Motor neuron (in vitro differentiated cells): ENCODE data around the gene NCAPD3. TPM values are rescaled to one million over a fixed set of nuclear protein-coding genes. Genes with fewer than 3 reads are reported as not detected.
A peak's percentile ranks its signal among the peaks of the same experiment; 100 is the strongest.

ENCODE experiments used
- ATAC-seq, 8 experiments: fragments of 200-7000 bp; cut with Tn5 transposase; replicated peaks in 6 of 8; 2 replicates each; pipeline ENCODE4 v1.8.0; 2021; ENCODE audit warnings: mild to moderate bottlenecking in 8 of 8, moderate library complexity in 8 of 8
- H3K27ac ChIP-seq, 2 donors: fragments of 250-450 bp; sonication (Bioruptor Pico); 2 replicates each; pipeline ENCODE4 v1.9.0; 2021; ENCODE audit warnings: antibody characterized with exemption in 2 of 2, mild to moderate bottlenecking in 2 of 2, moderate library complexity in 1 of 2
- H3K4me1 ChIP-seq, 2 donors: fragments of 250-450 bp; sonication (Bioruptor Pico); replicated peaks in 1 of 2; 2 replicates each; pipeline ENCODE4 v1.6.1; 2021; ENCODE audit warnings: antibody characterized with exemption in 2 of 2, mild to moderate bottlenecking in 2 of 2, moderate library complexity in 1 of 2
- H3K4me3 ChIP-seq, 5 donors: fragments of 250-450 bp; sonication (Bioruptor Pico); 2 replicates each; pipeline ENCODE4 v1.9.0; 2021; ENCODE audit warnings: antibody characterized with exemption in 5 of 5, mild to moderate bottlenecking in 5 of 5, moderate library complexity in 4 of 5
- WGBS, 10 experiments: fragments of 450-650 bp; shearing (Covaris generic); methylation state at CpG; one replicate each; pipeline ENCODE4 v1.0.0; 2022; 5-methylcytosine and 5-hydroxymethylcytosine counted together
- in situ Hi-C, 9 experiments: fragments of 400-800 bp; cut with MboI; loops; one replicate each; pipeline ENCODE4 v1.15.0; 2021; ENCODE audit warnings: low sequenced_read_pairs in 9 of 9, low pct_unique_long_range_greater_than_20kb in 2 of 9; ENCODE audit not compliant: unreplicated experiment in 9 of 9
- total RNA-seq, 8 experiments: library from RNA; unstranded; fragments of 300-600 nt; gene quantifications; 2 replicates each; pipeline versions ENCODE4 v1.2.3 to v1.2.4, GENCODE V29; 2022

The NCAPD3 gene
- total RNA-seq, 8 experiments from 2014 or later: 6.5 to 54.4 (median 12.1) TPM

GRCh38 chr11:134233729-134234179 lies 10.0 kb upstream of the NCAPD3 start:
- Histone ChIP-seq H3K4me3 (no peak overlapping the region), H3K4me1 (no peaks in the 10 kb centered on the region), H3K27ac (no peak overlapping the region)
- ATAC-seq: peak in 1 of 8 experiments; percentile 24
- 80 to 100% (median 92%) methylated on average over 1 to 3 of the region's 4 CpGs; no CpG with 5 or more reads in 1 of the 10 experiments for WGBS, 10 experiments
- in situ Hi-C loops: loop anchor here in 1 of 9 experiments (25.0 kb wide), 1 partner anchor 296 kb away; no protein-coding TSS in a partner anchor

GRCh38 chr11:134231958-134232659 lies 8.3 kb upstream of the NCAPD3 start:
- H3K4me1 ChIP-seq: peaks cover 0 to under 1% of the 10 kb centered on the region in 2 donors
- H3K4me3 ChIP-seq: no peak overlapping the region
- in situ Hi-C loops: loop anchor here in 1 of 9 experiments (25.0 kb wide), 1 partner anchor 295 kb away; no protein-coding TSS in a partner anchor
- 67 to 100% (median 86%) methylated on average over 1 to 7 of the region's 10 CpGs; no CpG with 5 or more reads in 1 of the 10 experiments for WGBS, 10 experiments
- no peak for ATAC-seq
- H3K27ac ChIP-seq: no peak overlapping the region

- in situ Hi-C loops: loop anchor here in 1 of 9 experiments (25.0 kb wide), 1 partner anchor 293 kb away; no protein-coding TSS in a partner anchor
- 71 to 100% (median 79%) methylated on average over 1 to 4 of the region's 4 CpGs; no CpG with 5 or more reads in 2 of the 10 experiments for WGBS, 10 experiments
- ATAC-seq: no peak
Observed at GRCh38 chr11:134230339-134230738, 6.6 kb upstream of the NCAPD3 start.

GRCh38 chr11:134229126-134229790 lies 5.5 kb upstream of the NCAPD3 start:
- ATAC-seq: peak in 2 of 8 experiments; percentile 7
- in situ Hi-C loops: loop anchor here in 1 of 9 experiments (25.0 kb wide), 1 partner anchor 292 kb away; no protein-coding TSS in a partner anchor
- Histone ChIP-seq H3K4me3 (no peak overlapping the region), H3K4me1 (peaks cover 6 to 12% of the 10 kb centered on the region in 2 donors), H3K27ac (no peak overlapping the region)
- 20 to 71% (median 45%) methylated on average over 1 to 6 of the region's 6 CpGs; no CpG with 5 or more reads in 2 of the 10 experiments for WGBS, 10 experiments

More at GRCh38 chr11:134230339-134230738, 6.6 kb upstream of the NCAPD3 start:
- H3K4me3 ChIP-seq: no peak overlapping the region
- H3K4me1 ChIP-seq: peaks cover 6 to 12% of the 10 kb centered on the region in 2 donors
- no peak overlapping the region for H3K27ac ChIP-seq

GRCh38 chr11:134228625-134229024 lies 4.9 kb upstream of the NCAPD3 start:
- no peak overlapping the region for H3K27ac ChIP-seq
- peaks cover 6 to 12% of the 10 kb centered on the region in 2 donors for H3K4me1 ChIP-seq
- in situ Hi-C loops: loop anchor here in 1 of 9 experiments (25.0 kb wide), 1 partner anchor 291 kb away; no protein-coding TSS in a partner anchor
- 3 to 100% (median 57%) methylated on average over 1 to 5 of the region's 6 CpGs; no CpG with 5 or more reads in 1 of the 10 experiments for WGBS, 10 experiments
- H3K4me3 ChIP-seq: no peak overlapping the region
- peak in 1 of 8 experiments; percentile 5 for ATAC-seq

- Histone ChIP-seq H3K4me3 (no peak overlapping the region), H3K4me1 (peaks cover 8 to 12% of the 10 kb centered on the region in 2 donors), H3K27ac (no peak overlapping the region)
- in situ Hi-C loops: loop anchor here in 1 of 9 experiments (25.0 kb wide), 1 partner anchor 290 kb away; no protein-coding TSS in a partner anchor
- ATAC-seq: no peak
- WGBS, 10 experiments: 64 to 100% (median 89%) methylated on average over 2 to 5 of the region's 5 CpGs; no CpG with 5 or more reads in 4 of the 10 experiments
Observed at GRCh38 chr11:134226806-134227325, 3.1 kb upstream of the NCAPD3 start.

- in situ Hi-C loops: loop anchor here in 1 of 9 experiments (25.0 kb wide), 1 partner anchor 288 kb away; no protein-coding TSS in a partner anchor
- 0 to 17% (median 0%) methylated on average over 1 to 20 of the region's 93 CpGs; no CpG with 5 or more reads in 3 of the 10 experiments for WGBS, 10 experiments
- peak overlapping the region; percentile 80 to 86 for H3K27ac ChIP-seq
- peak; percentile 5 to 62 (median 12) for ATAC-seq
- H3K4me1 ChIP-seq: peaks cover 8 to 12% of the 10 kb centered on the region in 2 donors
- H3K4me3 ChIP-seq: peak overlapping the region; percentile 61 to 93 (median 62)
Observed at GRCh38 chr11:134224710-134225664, 1.2 kb upstream of the NCAPD3 start.

GRCh38 chr11:134223121-134223520 lies 646 bp downstream of the NCAPD3 start:
- WGBS, 10 experiments: 0 to 20% (median 8%) methylated on average over 1 to 5 of the region's 5 CpGs; no CpG with 5 or more reads in 1 of the 10 experiments
- in situ Hi-C loops: no loop called here
- peaks cover 8 to 12% of the 10 kb centered on the region in 2 donors for H3K4me1 ChIP-seq
- H3K27ac ChIP-seq: no peak overlapping the region
- no peak for ATAC-seq
- H3K4me3 ChIP-seq: peak overlapping the region; percentile 61 to 93 (median 62)

- H3K4me1 ChIP-seq: no peaks in the 10 kb centered on the region
- WGBS, 10 experiments: 83 to 100% (median 92%) methylated on average over 1 to 3 of the region's 3 CpGs
- in situ Hi-C loops: no loop called here
- H3K4me3 ChIP-seq: no peak overlapping the region
- no peak overlapping the region for H3K27ac ChIP-seq
- ATAC-seq: no peak
Observed at GRCh38 chr11:134216816-134217215, 7.0 kb downstream of the NCAPD3 start.

GRCh38 chr11:134215836-134216235 lies 7.9 kb downstream of the NCAPD3 start:
- ATAC-seq: no peak
- 82 to 100% (median 96%) methylated on average over 4 to 7 of the region's 7 CpGs for WGBS, 10 experiments
- in situ Hi-C loops: no loop called here
- Histone ChIP-seq H3K27ac (no peak overlapping the region), H3K4me3 (no peak overlapping the region), H3K4me1 (no peaks in the 10 kb centered on the region)

GRCh38 chr11:134207538-134208239 lies 16.1 kb downstream of the NCAPD3 start:
- WGBS, 10 experiments: 63 to 99% (median 84%) methylated on average over 2 to 13 of the region's 16 CpGs
- Histone ChIP-seq H3K27ac (no peak overlapping the region), H3K4me3 (no peak overlapping the region), H3K4me1 (no peaks in the 10 kb centered on the region)
- in situ Hi-C loops: no loop called here
- no peak for ATAC-seq
